MCF 10A (cell line): ENCODE results near the gene SNTN. TPM values are rescaled to one million over a fixed set of nuclear protein-coding genes. Genes with fewer than 3 reads are reported as not detected.

Experiments
- BruUV-seq: library from RNA; stranded (reverse); fragments of 400-500 nt; replicated peaks from 2 replicates; lab custom pipeline; 2021; lab: Mats Ljungman, UMichigan
- CTCF ChIA-PET: fragments of 300-600 bp; sonication (Branson Sonifier 250); formaldehyde crosslinking; extraction: SDS; loops from one replicate; lab custom pipeline; 2021; ENCODE audit warnings: antibody characterized with exemption, inconsistent platforms; lab: Yijun Ruan, JAX
- POLR2A ChIA-PET: fragments of 300-600, 350-650 bp; sonication (Branson Sonifier 250); formaldehyde crosslinking; extraction: SDS; loops from one replicate; lab custom pipeline; 2020; ENCODE audit warnings: antibody characterized with exemption, inconsistent platforms; lab: Yijun Ruan, JAX
- DNase-seq: peaks from one replicate; pipeline ENCODE4 v3.0.0-alpha.2; 2018; ENCODE audit not compliant: unreplicated experiment
- H3K27ac Mint-ChIP-seq: one replicate; pipeline ENCODE4 v1.8.0; 2022; ENCODE audit warnings: mild to moderate bottlenecking, low read depth, mixed read lengths; ENCODE audit not compliant: unreplicated experiment
- H3K27me3 Mint-ChIP-seq: one replicate; pipeline ENCODE4 v1.8.0; 2022; ENCODE audit warnings: mixed read lengths; ENCODE audit not compliant: insufficient read depth, unreplicated experiment
- H3K36me3 Mint-ChIP-seq: one replicate; pipeline ENCODE4 v1.8.0; 2022; ENCODE audit warnings: mild to moderate bottlenecking, moderate library complexity, mixed read lengths; ENCODE audit not compliant: insufficient read depth, unreplicated experiment
- H3K4me1 Mint-ChIP-seq: one replicate; pipeline ENCODE4 v1.8.0; 2022; ENCODE audit warnings: mixed read lengths; ENCODE audit not compliant: insufficient read depth, unreplicated experiment
- H3K4me3 Mint-ChIP-seq: one replicate; pipeline ENCODE4 v1.8.0; 2022; ENCODE audit warnings: mild to moderate bottlenecking, moderate library complexity, mixed read lengths; ENCODE audit not compliant: unreplicated experiment
- H3K9me3 Mint-ChIP-seq: one replicate; pipeline ENCODE4 v1.8.0; 2022; ENCODE audit warnings: mixed read lengths; ENCODE audit not compliant: unreplicated experiment
- intact Hi-C: fragments of 100-400 bp; cut with micrococcal nuclease; formaldehyde crosslinking; loops from 2 replicates; pipeline ENCODE4 v1.14.1; 2022
- total RNA-seq: library from RNA; stranded (reverse); gene quantifications from 2 replicates; pipeline ENCODE4 v1.2.3, GENCODE V29; 2022
- TF ChIP-seq, protein P1 (sequence below): fragments of 200-600 bp; IDR thresholded peaks from one replicate; pipeline ENCODE4 v1.8.0; 2022; ENCODE audit warnings: antibody characterized with exemption, mild to moderate bottlenecking; ENCODE audit not compliant: unreplicated experiment

SNTN gene
- total RNA-seq, 1 experiment from 2014 or later: not detected

DNA sequence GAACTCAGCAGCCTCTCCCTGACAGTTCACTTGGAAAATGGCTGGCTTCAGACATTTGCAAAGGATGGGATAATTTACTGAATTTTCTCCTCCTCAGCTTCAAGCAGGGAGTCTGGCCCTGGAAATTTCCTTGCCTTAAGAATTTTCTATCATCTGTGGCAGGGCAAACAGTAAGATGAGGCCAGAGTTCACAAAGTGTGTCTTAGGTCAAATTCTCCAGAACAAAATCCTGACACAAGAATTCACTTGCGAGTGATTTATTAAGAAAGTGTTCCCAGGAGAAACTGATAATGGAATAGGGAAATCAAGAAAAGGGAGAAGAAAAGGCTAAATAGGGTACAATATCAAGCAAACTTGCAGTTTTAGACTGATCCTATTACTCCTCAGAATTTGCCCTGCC is 55.3 kb downstream of the SNTN start:
- no peak overlapping the region for H3K27ac Mint-ChIP-seq

DNA sequence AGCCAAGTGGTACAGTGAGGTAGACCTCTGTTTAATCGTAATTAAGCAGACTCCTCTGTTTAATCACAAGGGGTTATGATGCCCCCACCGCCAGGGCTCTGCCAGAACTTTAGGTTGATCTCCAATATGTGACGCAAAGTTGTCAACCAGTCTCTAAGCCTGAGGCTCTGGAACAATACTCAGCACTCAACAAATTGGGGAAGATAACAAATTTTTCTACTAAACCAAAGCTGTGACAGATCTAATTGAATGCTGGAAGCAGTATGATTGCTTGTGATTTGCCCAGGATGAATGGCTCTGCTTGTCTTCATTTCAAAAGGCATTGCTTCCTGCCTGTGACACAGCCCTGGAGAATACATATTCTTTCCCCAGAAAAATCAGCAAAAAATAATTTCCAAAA is 57.1 kb downstream of the SNTN start:
- ChIA-PET CTCF (interaction anchor here (0.6 to 0.7 kb wide), 3 partner anchors 19 to 52 kb away, joined by 3 to 5 read pairs (median 3); no protein-coding TSS in a partner anchor), POLR2A (no interaction called here)
- BruUV-seq: no TSS peak
- intact Hi-C loops: no loop called here
- Mint-ChIP-seq H3K27ac (no peak overlapping the region), H3K36me3 (no peaks in the 10 kb centered on the region), H3K27me3 (no peaks in the 10 kb centered on the region), H3K4me1 (no peaks in the 10 kb centered on the region), H3K9me3 (no peaks in the 10 kb centered on the region), H3K4me3 (no peak overlapping the region)
- TF ChIP-seq, protein P1, sequence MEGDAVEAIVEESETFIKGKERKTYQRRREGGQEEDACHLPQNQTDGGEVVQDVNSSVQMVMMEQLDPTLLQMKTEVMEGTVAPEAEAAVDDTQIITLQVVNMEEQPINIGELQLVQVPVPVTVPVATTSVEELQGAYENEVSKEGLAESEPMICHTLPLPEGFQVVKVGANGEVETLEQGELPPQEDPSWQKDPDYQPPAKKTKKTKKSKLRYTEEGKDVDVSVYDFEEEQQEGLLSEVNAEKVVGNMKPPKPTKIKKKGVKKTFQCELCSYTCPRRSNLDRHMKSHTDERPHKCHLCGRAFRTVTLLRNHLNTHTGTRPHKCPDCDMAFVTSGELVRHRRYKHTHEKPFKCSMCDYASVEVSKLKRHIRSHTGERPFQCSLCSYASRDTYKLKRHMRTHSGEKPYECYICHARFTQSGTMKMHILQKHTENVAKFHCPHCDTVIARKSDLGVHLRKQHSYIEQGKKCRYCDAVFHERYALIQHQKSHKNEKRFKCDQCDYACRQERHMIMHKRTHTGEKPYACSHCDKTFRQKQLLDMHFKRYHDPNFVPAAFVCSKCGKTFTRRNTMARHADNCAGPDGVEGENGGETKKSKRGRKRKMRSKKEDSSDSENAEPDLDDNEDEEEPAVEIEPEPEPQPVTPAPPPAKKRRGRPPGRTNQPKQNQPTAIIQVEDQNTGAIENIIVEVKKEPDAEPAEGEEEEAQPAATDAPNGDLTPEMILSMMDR: no peak
- no peak for DNase-seq

More for the DNA sequence above, 55.3 kb downstream of the SNTN start:
- Mint-ChIP-seq H3K4me1 (no peaks in the 10 kb centered on the region), H3K9me3 (no peaks in the 10 kb centered on the region), H3K27me3 (no peaks in the 10 kb centered on the region), H3K4me3 (no peak overlapping the region), H3K36me3 (no peaks in the 10 kb centered on the region)
- ChIA-PET CTCF (interaction anchor here (0.7 kb wide), 1 partner anchor 212 kb away, joined by 3 read pairs; no protein-coding TSS in a partner anchor), POLR2A (interaction anchor here (0.6 kb wide), 1 partner anchor 1073 kb away, joined by 3 read pairs; no protein-coding TSS in a partner anchor)
- BruUV-seq: no TSS peak
- intact Hi-C loops: no loop called here
- DNase-seq: no peak
- TF ChIP-seq, protein P1: no peak

Other genes with a start within 250 kb of the SNTN start
- not detected in 2 replicates for gene C3orf49, start 166.6 kb downstream of the SNTN start, total RNA-seq
- gene THOC7, start 211.1 kb downstream of the SNTN start, total RNA-seq: 117 and 123 TPM in 2 replicates
- gene ATXN7, start 211.2 kb downstream of the SNTN start, total RNA-seq: 29.2 and 36.7 TPM in 2 replicates